ENCODE results near the gene MED26. TPM values are rescaled to one million over a fixed set of nuclear protein-coding genes. Genes with fewer than 3 reads are reported as not detected.

Gene MED26
- total and polyA plus RNA-seq, 10 of the 15 experiments (the other 5 are each of a cell fraction or from before 2014, with no cell fraction given), result 1.1 to 21.4 (median 9.7) TPM

GRCh38 chr19:16586991-16587832 is 40.8 kb downstream of the MED26 start (continued):
- TF ChIP-seq HSF1 (IDR thresholded peaks at IDR 0.05; ENCODE audit: low read depth, low read length) (peak; percentile 29; the same call in 1 of the 2 replicates), STAT3 (IDR thresholded peaks at IDR 0.05; ENCODE audit: low read depth, low read length) (peak; percentile 59; the same call in 1 of the 2 replicates), BCL3 (IDR thresholded peaks at IDR 0.05; ENCODE audit: borderline replicate concordance, insufficient read depth, low read depth, low read length, poor library complexity, severe bottlenecking) (peak; percentile 81), SMARCA5 (IDR thresholded peaks at IDR 0.05) (peak; percentile 62), FOS (IDR thresholded peaks at IDR 0.05; ENCODE audit: borderline replicate concordance, extremely low read depth, insufficient read length) (no peak), E4F1 (IDR thresholded peaks at IDR 0.05; ENCODE audit: borderline replicate concordance, partially characterized antibody) (no peak), MEF2B (IDR thresholded peaks at IDR 0.05; ENCODE audit: partially characterized antibody, poor library complexity, severe bottlenecking) (peak; percentile 100), RFX5 (IDR thresholded peaks at IDR 0.05; ENCODE audit: low read depth, low read length) (no peak), SKIL (IDR thresholded peaks at IDR 0.05; ENCODE audit: low read depth, poor library complexity, severe bottlenecking) (peak; percentile 37), E2F4 (IDR thresholded peaks at IDR 0.05; ENCODE audit: low read depth, low read length) (no peak), NR2C1 (IDR thresholded peaks at IDR 0.05) (no peak), SP1 (IDR thresholded peaks at IDR 0.05; ENCODE audit: low read depth, low read length) (no peak), PRDM15 (CRISPR knock-in tag; IDR thresholded peaks at IDR 0.05) (no peak), ZSCAN29 (IDR thresholded peaks at IDR 0.05) (no peak), TAF1 (IDR thresholded peaks at IDR 0.05; ENCODE audit: borderline replicate concordance, low read depth, low read length) (peak; percentile 74; the same call in 1 of the 2 replicates)

Data from GM12878 (cell line).